SK-N-SH (cell line): ENCODE measurements around the gene GPT2. TPM values are rescaled to one million over a fixed set of nuclear protein-coding genes. Genes with fewer than 3 reads are reported as not detected.

ENCODE experiments used
- CTCF ChIA-PET: fragments of 300-600, 350-600 bp; formaldehyde crosslinking; extraction: SDS; loops from one replicate; lab custom pipeline; 2021; lab: Yijun Ruan, JAX
- POLR2A ChIA-PET: fragments of 350-600 bp; sonication (Branson Sonifier 250); formaldehyde crosslinking; extraction: SDS; loops from one replicate; lab custom pipeline; 2020; ENCODE audit warnings: antibody characterized with exemption, inconsistent platforms; lab: Yijun Ruan, JAX
- DNase-seq: peaks from one replicate; pipeline ENCODE4 v3.0.0; 2012
- H2AFZ ChIP-seq: fragments of 200-600 bp; sonication (generic); 2 replicates; pipeline ENCODE4 v1.8.1; 2016; ENCODE audit warnings: antibody characterized with exemption, mild to moderate bottlenecking, low read depth
- H3F3A ChIP-seq: fragments of 200-600 bp; sonication (generic); replicated peaks from 2 replicates; pipeline ENCODE3; 2016; ENCODE audit warnings: antibody characterized with exemption, mild to moderate bottlenecking; ENCODE audit not compliant: insufficient read depth
- H3K27ac ChIP-seq, 2 experiments: fragments of 200-500 bp in 1 of 2; fragments of 200-600 bp in 1 of 2; sonication (Bioruptor generic) in 1 of 2; sonication (generic), shearing (Covaris generic) in 1 of 2; 2 replicates each; pipeline versions ENCODE4 v1.5.1 to v1.6.1; 2014 to 2016; ENCODE audit warnings: low read depth in 2 of 2, inconsistent platforms in 1 of 2, low read length in 1 of 2, mild to moderate bottlenecking in 1 of 2, mixed read lengths in 1 of 2
- H3K27me3 ChIP-seq: fragments of 200-600 bp; sonication (generic), shearing (Covaris generic); 2 replicates; pipeline ENCODE4 v1.6.1; 2016; ENCODE audit warnings: mixed run types; ENCODE audit not compliant: insufficient read depth
- H3K36me3 ChIP-seq, 2 experiments: fragments of 200-500 bp in 1 of 2; fragments of 200-600 bp in 1 of 2; sonication (Bioruptor generic) in 1 of 2; sonication (generic) in 1 of 2; replicated peaks in 1 of 2; 2 replicates each; pipeline versions ENCODE3 to v1.5.1; 2014 to 2016; ENCODE audit warnings: low read length in 1 of 2, mild to moderate bottlenecking in 1 of 2; ENCODE audit not compliant: insufficient read depth in 2 of 2, control insufficient read depth in 1 of 2
- H3K4me1 ChIP-seq, 2 experiments: fragments of 200-500 bp in 1 of 2; fragments of 200-600 bp in 1 of 2; sonication (Bioruptor generic) in 1 of 2; sonication (generic), shearing (Covaris generic) in 1 of 2; 2 replicates each; pipeline versions ENCODE4 v1.5.1 to v1.6.1; 2014 to 2016; ENCODE audit warnings: low read depth in 1 of 2, low read length in 1 of 2, mixed run types in 1 of 2; ENCODE audit not compliant: insufficient read depth in 2 of 2, control insufficient read depth in 1 of 2
- H3K4me2 ChIP-seq: fragments of 200-600 bp; sonication (generic), shearing (Covaris generic); 2 replicates; pipeline ENCODE4 v1.6.1; 2017; ENCODE audit warnings: mixed run types
- H3K4me3 ChIP-seq, 2 experiments: fragments of 200-500 bp in 1 of 2; fragments of 200-600 bp in 1 of 2; sonication (Bioruptor generic) in 1 of 2; sonication (generic), shearing (Covaris generic) in 1 of 2; 2 replicates each; pipeline versions ENCODE4 v1.5.1 to v1.8.1; 2014 to 2016; ENCODE audit warnings: low read depth in 2 of 2, inconsistent platforms in 1 of 2, low read length in 1 of 2, mild to moderate bottlenecking in 1 of 2, mixed read lengths in 1 of 2, moderate library complexity in 1 of 2
- H3K79me2 ChIP-seq: fragments of 200-600 bp; sonication (generic); 2 replicates; pipeline ENCODE4 v1.8.1; 2017; ENCODE audit warnings: mild to moderate bottlenecking; ENCODE audit not compliant: insufficient read depth
- H3K9ac ChIP-seq: fragments of 200-600 bp; sonication (generic); 2 replicates; pipeline ENCODE4 v1.6.1; 2017; ENCODE audit warnings: mixed run types
- H3K9me2 ChIP-seq: fragments of 200-600 bp; sonication (generic); 2 replicates; pipeline ENCODE4 v1.6.1; 2017; ENCODE audit warnings: mixed run types
- H3K9me3 ChIP-seq: fragments of 200-600 bp; sonication (generic); 2 replicates; pipeline ENCODE4 v1.6.1; 2017; ENCODE audit warnings: mixed run types, mild to moderate bottlenecking, moderate library complexity
- H4K20me1 ChIP-seq: fragments of 200-600 bp; sonication (generic); 2 replicates; pipeline ENCODE4 v1.6.1; 2017; ENCODE audit warnings: mild to moderate bottlenecking, mixed run types; ENCODE audit not compliant: insufficient read depth
- EP300 ChIP-seq, 2 experiments: IDR thresholded peaks; 2 replicates each; pipeline versions ENCODE4 v1.4.0 to v1.6.1; 2012; ENCODE audit warnings: borderline replicate concordance in 1 of 2, low read depth in 1 of 2, low read length in 1 of 2
- FOXM1 ChIP-seq: IDR thresholded peaks from 2 replicates; pipeline ENCODE4 v1.4.0; 2012; ENCODE audit warnings: low read depth, mild to moderate bottlenecking
- GABPA ChIP-seq: IDR thresholded peaks from 2 replicates; pipeline ENCODE4 v1.4.0; 2012; ENCODE audit warnings: low read depth, mild to moderate bottlenecking
- NRF1 ChIP-seq: IDR thresholded peaks from 2 replicates; pipeline ENCODE4 v1.6.1; 2012; ENCODE audit warnings: low read depth, mild to moderate bottlenecking, low read length
- RFX5 ChIP-seq: IDR thresholded peaks from 2 replicates; pipeline ENCODE4 v1.6.1; 2012; ENCODE audit warnings: mild to moderate bottlenecking, improper control_type of control experiment, low read length
- SMC3 ChIP-seq: IDR thresholded peaks from 2 replicates; pipeline ENCODE4 v1.6.1; 2012; ENCODE audit warnings: low read depth, low read length, improper control_type of control experiment
- YY1 ChIP-seq: IDR thresholded peaks from 2 replicates; pipeline ENCODE4 v1.4.0; 2012; ENCODE audit warnings: low read depth, mild to moderate bottlenecking
- WGBS: methylation state at CpG from one replicate; pipeline ENCODE4 v1.1.6; 2017; ENCODE audit warnings: low lambda C conversion rate; 5-methylcytosine and 5-hydroxymethylcytosine counted together
- polyA plus RNA-seq, 3 experiments: library from polyadenylated mRNA; depleted of rRNA; stranded (reverse); fragments of >200 nt; gene quantifications; 2 replicates each; pipeline ENCODE4 v1.2.3, GENCODE V29; 2012
- TF ChIP-seq, protein P1 (sequence below): IDR thresholded peaks from 2 replicates; pipeline ENCODE4 v1.4.0; 2012; ENCODE audit warnings: low read depth, borderline replicate concordance
- TF ChIP-seq, protein P2 (sequence below): fragments of 150-350 bp; IDR thresholded peaks from 2 replicates; pipeline ENCODE4 v1.6.1; 2017; ENCODE audit warnings: antibody characterized with exemption, low read length, low read depth, borderline replicate concordance
- TF ChIP-seq, protein P3 (sequence below): fragments of 200-600 bp; sonication (generic); IDR thresholded peaks from 2 replicates; pipeline ENCODE4 v1.6.1; 2017; ENCODE audit warnings: antibody characterized with exemption, mild to moderate bottlenecking, moderate library complexity
- TF ChIP-seq, protein P4 (sequence below): IDR thresholded peaks from 2 replicates; pipeline ENCODE4 v1.4.0; 2012; ENCODE audit warnings: low read depth
- TF ChIP-seq, protein P5 (sequence below): IDR thresholded peaks from 2 replicates; pipeline ENCODE4 v1.4.0; 2012; ENCODE audit warnings: low read depth, borderline replicate concordance

The GPT2 gene
- polyA plus RNA-seq, 1 of the 3 experiments (the other 2 are of a cell fraction): 19.9 TPM

DNA sequence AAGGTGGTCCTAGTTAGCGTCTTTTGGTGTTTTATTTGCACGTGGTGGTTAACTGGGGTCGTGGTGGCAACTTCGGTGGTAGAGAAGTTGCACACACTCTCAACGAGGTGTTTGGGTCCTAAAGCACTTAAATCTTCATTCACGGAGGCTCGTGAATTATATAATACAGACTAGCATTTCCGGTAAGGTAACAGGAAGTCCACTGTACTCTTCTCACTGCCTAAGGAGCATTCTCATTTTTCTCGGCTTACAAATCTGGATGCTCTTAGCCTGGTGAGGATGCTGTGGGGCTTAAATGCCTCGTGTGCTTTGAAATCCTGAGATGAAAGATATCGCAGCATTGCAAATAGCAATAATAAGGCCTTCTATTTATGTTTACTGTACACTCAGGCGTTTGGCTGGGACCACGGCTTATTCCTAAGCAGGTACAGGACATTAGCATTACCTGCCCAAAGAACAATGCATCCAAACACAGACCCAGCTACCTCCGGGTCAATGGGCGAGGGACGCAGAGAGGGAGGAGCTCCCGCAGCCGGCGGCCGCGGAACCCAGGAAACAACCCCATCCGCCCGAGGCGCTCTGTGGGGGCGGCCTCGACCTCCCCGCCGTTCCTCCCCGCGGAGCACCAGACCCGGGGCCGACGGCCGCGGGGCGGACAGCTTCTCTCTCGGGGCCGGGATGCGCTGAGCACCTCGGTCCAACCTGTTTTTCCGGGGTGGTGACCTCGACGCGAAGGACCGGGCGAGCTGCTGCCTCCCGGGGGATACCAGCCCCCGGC lies 88.5 kb downstream of the GPT2 start:
- Histone ChIP-seq H3K4me3 (peak overlapping the region; percentile 91 to 95), H3K79me2 (peaks cover 64% of the 10 kb centered on the region), H3K9me3 (no peaks in the 10 kb centered on the region), H3K4me2 (peak overlapping the region; percentile 91), H2AFZ (peak overlapping the region; percentile 85), H3K9ac (peak overlapping the region; percentile 90), H4K20me1 (peaks cover 32% of the 10 kb centered on the region), H3F3A (peaks cover 11% of the 10 kb centered on the region), H3K4me1 (peaks cover 10 to 13% of the 10 kb centered on the region in 2 experiments; a peak in 3 of 4 replicates), H3K9me2 (no peaks in the 10 kb centered on the region), H3K36me3 (peaks cover 29 to 34% of the 10 kb centered on the region in 2 experiments), H3K27ac (peak overlapping the region; percentile 86 to 98), H3K27me3 (no peaks in the 10 kb centered on the region)
- DNase-seq: peak; percentile 72
- ChIA-PET POLR2A (interaction anchor here (0.5 to 2.2 kb wide), 5 partner anchors 14 to 366 kb away, joined by 3 to 11 read pairs (median 4); partner anchors contain the start of genes C16orf87 and NETO2), CTCF (interaction anchor here (1.1 to 3.8 kb wide), 7 partner anchors 25 to 1192 kb away, joined by 3 to 16 read pairs (median 6); partner anchors contain the start of genes GPT2 and NETO2)
- WGBS: 1% methylated on average over 40 of the region's 48 CpGs
- TF ChIP-seq GABPA: peak; percentile 65
- TF ChIP-seq EP300 (IDR thresholded peaks at IDR 0.05; ENCODE audit: borderline replicate concordance in 1 of 2, low read depth in 1 of 2, low read length in 1 of 2): no peak
- no peak for TF ChIP-seq NRF1
- no peak for TF ChIP-seq FOXM1
- TF ChIP-seq, protein P1, sequence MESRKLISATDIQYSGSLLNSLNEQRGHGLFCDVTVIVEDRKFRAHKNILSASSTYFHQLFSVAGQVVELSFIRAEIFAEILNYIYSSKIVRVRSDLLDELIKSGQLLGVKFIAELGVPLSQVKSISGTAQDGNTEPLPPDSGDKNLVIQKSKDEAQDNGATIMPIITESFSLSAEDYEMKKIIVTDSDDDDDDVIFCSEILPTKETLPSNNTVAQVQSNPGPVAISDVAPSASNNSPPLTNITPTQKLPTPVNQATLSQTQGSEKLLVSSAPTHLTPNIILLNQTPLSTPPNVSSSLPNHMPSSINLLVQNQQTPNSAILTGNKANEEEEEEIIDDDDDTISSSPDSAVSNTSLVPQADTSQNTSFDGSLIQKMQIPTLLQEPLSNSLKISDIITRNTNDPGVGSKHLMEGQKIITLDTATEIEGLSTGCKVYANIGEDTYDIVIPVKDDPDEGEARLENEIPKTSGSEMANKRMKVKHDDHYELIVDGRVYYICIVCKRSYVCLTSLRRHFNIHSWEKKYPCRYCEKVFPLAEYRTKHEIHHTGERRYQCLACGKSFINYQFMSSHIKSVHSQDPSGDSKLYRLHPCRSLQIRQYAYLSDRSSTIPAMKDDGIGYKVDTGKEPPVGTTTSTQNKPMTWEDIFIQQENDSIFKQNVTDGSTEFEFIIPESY: no peak
- no peak for TF ChIP-seq SMC3
- no peak for TF ChIP-seq RFX5
- no peak for TF ChIP-seq YY1
- TF ChIP-seq, protein P2, sequence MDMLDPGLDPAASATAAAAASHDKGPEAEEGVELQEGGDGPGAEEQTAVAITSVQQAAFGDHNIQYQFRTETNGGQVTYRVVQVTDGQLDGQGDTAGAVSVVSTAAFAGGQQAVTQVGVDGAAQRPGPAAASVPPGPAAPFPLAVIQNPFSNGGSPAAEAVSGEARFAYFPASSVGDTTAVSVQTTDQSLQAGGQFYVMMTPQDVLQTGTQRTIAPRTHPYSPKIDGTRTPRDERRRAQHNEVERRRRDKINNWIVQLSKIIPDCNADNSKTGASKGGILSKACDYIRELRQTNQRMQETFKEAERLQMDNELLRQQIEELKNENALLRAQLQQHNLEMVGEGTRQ: no peak

DNA sequence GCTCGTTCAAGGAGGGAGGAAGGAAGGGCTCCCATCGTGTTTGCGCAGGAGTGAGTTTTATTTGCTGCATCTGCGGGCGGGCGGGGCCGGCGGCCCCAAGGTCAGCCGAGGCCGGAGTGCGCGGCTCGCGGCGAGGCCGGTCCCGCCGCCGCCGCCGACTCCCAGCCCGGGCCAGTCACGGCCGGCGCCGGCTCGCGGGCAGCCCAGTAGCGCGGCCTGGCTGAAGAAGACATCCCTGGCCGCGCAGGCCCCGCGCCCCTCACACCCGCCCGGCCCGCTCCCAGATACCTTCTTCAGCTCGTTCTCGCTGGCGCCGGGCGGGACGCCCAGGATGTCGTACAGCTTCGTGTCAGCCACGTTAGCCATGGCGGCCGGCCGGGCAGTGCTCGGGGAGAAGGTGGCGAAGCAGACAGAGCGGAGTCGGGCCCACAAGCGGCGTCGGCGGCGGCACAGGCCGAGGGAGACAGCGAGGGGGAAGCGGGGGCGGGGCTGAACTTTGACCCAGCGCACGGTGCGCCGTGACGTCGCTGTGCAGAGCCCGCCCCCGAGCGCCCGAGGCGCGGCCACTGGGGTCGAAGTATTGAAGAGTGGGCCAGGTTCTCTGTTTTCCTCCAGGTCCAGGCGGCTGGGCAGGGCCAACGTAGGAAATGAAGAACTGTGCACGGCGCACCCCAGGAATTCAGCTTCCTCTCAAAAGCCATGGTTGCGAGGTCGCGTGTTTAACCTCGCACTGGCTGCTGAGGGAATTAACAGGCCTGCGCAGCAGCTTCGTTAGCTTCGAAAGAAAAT lies 89.2 kb downstream of the GPT2 start, which contains the start of gene DNAJA2:
Gene DNAJA2, minus strand, starts transcription at position 468 of the 789 bp plus-strand sequence. Its CDS starts 102 bp downstream, at position 366.
- peaks cover 10 to 13% of the 10 kb centered on the region in 2 experiments; a peak in 3 of 4 replicates for H3K4me1 ChIP-seq
- TF ChIP-seq, protein P2: no peak
- TF ChIP-seq SMC3 (no peak), EP300 (IDR thresholded peaks at IDR 0.05; ENCODE audit: borderline replicate concordance in 1 of 2, low read depth in 1 of 2, low read length in 1 of 2) (peak in 1 of 2 experiments; percentile 10; a peak in 1 of 4 replicates), RFX5 (no peak)
- TF ChIP-seq, protein P3, sequence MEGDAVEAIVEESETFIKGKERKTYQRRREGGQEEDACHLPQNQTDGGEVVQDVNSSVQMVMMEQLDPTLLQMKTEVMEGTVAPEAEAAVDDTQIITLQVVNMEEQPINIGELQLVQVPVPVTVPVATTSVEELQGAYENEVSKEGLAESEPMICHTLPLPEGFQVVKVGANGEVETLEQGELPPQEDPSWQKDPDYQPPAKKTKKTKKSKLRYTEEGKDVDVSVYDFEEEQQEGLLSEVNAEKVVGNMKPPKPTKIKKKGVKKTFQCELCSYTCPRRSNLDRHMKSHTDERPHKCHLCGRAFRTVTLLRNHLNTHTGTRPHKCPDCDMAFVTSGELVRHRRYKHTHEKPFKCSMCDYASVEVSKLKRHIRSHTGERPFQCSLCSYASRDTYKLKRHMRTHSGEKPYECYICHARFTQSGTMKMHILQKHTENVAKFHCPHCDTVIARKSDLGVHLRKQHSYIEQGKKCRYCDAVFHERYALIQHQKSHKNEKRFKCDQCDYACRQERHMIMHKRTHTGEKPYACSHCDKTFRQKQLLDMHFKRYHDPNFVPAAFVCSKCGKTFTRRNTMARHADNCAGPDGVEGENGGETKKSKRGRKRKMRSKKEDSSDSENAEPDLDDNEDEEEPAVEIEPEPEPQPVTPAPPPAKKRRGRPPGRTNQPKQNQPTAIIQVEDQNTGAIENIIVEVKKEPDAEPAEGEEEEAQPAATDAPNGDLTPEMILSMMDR: no peak
- TF ChIP-seq, protein P4, sequence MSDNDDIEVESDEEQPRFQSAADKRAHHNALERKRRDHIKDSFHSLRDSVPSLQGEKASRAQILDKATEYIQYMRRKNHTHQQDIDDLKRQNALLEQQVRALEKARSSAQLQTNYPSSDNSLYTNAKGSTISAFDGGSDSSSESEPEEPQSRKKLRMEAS: peak; percentile 93
- TF ChIP-seq, protein P5, sequence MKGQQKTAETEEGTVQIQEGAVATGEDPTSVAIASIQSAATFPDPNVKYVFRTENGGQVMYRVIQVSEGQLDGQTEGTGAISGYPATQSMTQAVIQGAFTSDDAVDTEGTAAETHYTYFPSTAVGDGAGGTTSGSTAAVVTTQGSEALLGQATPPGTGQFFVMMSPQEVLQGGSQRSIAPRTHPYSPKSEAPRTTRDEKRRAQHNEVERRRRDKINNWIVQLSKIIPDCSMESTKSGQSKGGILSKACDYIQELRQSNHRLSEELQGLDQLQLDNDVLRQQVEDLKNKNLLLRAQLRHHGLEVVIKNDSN: no peak

More for the DNA sequence above, 89.2 kb downstream of the GPT2 start, which contains the start of gene DNAJA2:
- ChIA-PET CTCF (interaction anchor here (0.7 to 2.7 kb wide), 8 partner anchors 10 to 1191 kb away, joined by 3 to 13 read pairs (median 4); partner anchors contain the start of gene NETO2), POLR2A (interaction anchor here (0.5 to 2.2 kb wide), 5 partner anchors 14 to 367 kb away, joined by 3 to 11 read pairs (median 4); partner anchors contain the start of genes C16orf87 and NETO2)
- Histone ChIP-seq H3K27ac (peak within 1 kb of the TSS; percentile 86 to 98), H3F3A (peaks cover 11% of the 10 kb centered on the region), H3K4me2 (peak within 1 kb of the TSS; percentile 91), H3K9me3 (no peaks in the 10 kb centered on the region), H3K27me3 (no peaks in the 10 kb centered on the region), H3K79me2 (peaks cover 56% of the 10 kb centered on the region), H3K9me2 (no peaks in the 10 kb centered on the region), H2AFZ (peak within 1 kb of the TSS; percentile 93), H3K36me3 (peaks cover 22 to 26% of the 10 kb centered on the region in 2 experiments), H4K20me1 (peaks cover 27% of the 10 kb centered on the region), H3K4me3 (peak within 1 kb of the TSS; percentile 91 to 95), H3K9ac (peak within 1 kb of the TSS; percentile 90)
- DNase-seq: peak; percentile 96
- WGBS: 0% methylated on average over 8 of the region's 86 CpGs
